HG02798 (cell line): ENCODE results near the gene L3MBTL1.

Experiments used
- ATAC-seq: cut with Tn5 transposase; IDR thresholded peaks from one replicate; pipeline ENCODE4 v1.9.1; 2021; ENCODE audit warnings: mild to moderate bottlenecking; ENCODE audit not compliant: unreplicated experiment, poor library complexity

The L3MBTL1 gene

DNA sequence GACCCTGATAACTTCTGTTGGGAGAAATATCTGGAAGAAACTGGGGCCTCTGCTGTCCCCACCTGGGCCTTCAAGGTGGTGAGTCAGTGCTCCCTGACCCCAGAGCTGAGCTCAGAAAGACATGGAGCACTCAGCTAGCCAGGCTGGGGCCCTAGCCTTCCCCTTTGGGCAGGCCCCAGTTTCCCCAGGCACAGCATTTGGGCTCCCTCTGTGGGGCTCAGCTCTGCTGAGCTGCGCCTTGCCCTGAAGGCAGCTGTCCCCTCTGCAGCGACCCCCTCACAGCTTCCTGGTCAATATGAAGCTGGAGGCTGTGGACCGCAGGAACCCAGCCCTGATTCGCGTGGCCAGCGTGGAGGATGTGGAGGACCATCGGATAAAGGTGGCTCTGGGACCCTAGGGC lies 26.5 kb downstream of the L3MBTL1 start:
- no peak for ATAC-seq

- ATAC-seq = no peak
Observed at GRCh38 chr20:43534791-43535350, 27.4 kb downstream of the L3MBTL1 start.

DNA sequence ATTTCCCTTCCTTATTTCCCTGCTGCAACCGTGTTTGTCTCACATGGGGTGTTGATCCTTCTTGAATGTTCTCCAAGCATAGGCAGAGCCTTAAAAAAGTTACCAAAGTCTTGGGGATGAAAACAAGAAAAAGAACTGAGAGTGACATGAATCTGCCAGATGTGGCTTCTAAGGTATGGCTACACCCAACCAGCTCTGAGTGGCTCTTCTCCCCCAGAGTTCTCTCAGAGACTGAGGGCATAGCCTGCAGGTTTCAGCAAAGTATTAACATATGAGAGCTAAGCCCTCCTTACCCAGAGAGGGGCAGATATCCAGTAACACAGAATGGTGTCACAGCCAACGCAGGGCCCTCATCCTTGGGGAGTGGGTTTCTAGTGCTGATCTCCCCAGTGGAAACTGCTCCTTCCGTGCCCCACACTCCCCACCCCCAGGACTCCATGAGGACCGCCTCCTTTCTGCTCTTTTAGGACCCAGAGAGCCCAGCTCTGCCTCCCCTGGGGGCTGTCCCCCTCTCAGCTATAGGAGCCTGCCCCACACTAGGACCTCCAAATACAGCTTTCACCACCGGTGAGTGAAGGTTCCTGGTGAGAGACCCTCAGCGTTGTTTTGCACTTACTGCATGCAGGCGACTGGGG lies 28.0 kb downstream of the L3MBTL1 start:
- ATAC-seq = no peak

GRCh38 chr20:43536041-43536816 lies 28.7 kb downstream of the L3MBTL1 start:
- no peak for ATAC-seq

DNA sequence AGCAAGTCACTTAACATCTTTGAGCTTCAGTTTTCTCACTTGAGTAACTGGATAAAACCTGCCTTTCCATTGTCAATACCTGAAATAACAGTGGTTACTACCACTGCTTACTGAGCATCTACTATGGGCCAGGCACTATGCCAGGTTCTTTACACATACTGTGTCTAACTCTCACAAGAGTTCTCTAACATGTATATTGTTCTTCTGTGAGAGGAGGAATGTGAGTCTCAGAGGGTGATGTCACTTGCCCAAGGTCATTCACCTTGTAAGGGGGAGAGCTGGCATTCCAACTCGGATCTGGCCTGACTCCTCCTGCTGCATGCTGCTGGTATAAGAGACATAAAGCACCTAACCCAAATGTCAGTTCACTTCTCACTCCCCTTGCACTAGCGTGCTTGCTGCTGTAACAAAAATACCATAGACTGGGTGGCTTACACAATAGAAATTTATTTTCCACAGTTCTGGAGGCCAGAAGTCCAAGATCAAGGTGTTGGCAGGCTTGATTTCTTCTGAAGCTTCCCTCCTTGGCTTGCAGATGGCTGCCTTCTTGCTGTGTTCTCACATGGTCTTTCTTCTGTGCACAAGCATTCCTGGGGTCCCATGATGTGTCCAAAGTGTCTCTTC lies 29.4 kb downstream of the L3MBTL1 start:
- no peak for ATAC-seq

GRCh38 chr20:43537921-43538877 lies 30.7 kb downstream of the L3MBTL1 start:
- no peak for ATAC-seq

- ATAC-seq = no peak
Observed at GRCh38 chr20:43538878-43539700, 31.6 kb downstream of the L3MBTL1 start.

DNA sequence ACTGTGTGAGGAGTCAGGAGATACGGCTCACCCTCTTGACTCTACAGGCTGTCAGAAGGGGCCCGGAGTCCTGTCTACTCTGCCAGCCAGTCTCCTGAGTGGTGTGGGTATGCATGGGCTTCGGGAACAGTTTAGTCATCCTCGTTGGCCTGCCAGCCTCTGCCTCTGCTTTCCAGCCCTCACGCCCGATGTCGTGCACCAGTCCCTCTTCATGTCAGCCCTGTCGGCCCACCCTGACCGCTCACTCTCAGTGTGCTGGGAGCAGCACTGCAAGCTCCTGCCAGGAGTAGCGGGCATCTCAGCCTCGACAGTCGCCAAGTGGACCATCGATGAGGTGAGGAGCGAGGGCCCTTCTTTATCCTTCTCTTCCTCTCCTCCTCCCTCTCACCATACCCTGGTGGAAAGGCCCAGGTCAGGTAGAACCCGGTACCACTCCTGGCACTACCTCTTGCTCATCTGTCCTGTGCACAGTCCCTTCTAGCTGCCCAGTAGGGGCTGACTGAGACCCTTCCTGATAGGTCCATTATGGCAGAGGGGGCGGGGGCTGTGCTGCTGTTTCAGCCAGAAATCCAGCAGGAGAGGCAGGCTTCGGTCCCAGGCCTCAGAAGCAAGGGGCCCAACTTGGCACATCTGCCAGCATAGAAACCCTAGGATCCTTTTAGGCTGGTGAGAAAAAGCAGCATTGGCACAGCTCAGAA lies 32.6 kb downstream of the L3MBTL1 start:
- no peak for ATAC-seq

- ATAC-seq = no peak
Observed at GRCh38 chr20:43540673-43541060, 33.2 kb downstream of the L3MBTL1 start.

- ATAC-seq = no peak
Observed at GRCh38 chr20:43541214-43541613, 33.7 kb downstream of the L3MBTL1 start.

DNA sequence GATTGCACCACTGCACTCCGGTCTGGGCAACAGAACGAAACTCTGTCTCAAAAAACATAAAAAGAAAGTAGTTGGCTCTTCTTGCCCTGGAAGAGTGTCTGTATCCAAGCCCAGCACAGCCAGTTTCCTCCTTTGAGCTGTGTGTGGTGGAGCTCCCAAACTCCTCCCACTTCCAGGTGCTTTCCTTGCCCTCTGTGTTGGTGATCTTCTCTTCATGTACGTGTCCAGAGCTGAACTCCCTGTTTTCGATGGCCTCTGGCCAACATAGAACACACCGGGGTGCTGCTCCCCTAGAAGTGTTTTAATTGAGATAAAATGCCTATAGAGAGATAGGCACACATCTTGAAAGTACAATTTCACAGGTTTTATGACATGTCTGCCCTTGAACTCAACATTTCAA lies 34.7 kb downstream of the L3MBTL1 start:
- no peak for ATAC-seq

DNA sequence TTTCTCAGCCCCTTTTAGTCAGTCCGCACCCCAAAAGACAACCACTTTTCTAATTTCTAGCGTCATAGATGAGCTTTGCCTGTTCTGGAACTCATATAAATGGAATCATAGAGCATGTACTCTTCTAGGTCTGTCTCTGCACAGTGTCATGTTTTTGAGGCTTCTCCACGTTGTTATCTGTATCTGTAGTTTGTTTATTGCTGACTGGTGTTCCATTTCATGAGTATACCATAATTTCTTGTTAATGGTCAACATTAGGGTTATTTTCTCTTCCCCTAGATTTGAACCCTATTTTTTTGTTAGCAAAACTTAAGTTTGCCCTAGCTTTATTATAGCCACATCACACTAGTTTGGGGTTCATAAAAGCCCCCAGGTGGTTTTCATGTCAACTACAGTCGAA lies 35.2 kb downstream of the L3MBTL1 start:
- no peak for ATAC-seq

- no peak for ATAC-seq
Observed at GRCh38 chr20:43543138-43543537, 35.6 kb downstream of the L3MBTL1 start.

DNA sequence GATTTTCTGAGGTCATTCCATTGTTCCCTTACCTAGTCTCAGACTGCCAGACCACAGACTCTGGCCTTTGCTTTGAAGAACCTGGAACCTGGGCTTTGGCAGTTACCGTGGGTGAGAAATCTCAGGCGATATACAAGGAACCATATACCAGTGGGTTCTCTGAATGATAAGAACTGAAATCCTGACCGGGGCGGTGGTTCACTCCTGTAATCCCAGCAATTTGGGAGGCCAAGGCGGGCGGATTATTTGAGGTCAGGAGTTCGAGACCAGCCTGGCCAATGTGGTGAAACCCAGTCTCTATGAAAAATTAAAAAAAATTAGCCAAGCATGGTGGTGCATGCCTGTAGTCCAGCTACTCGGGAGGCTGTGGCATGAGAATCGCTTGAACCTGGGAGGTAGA lies 37.0 kb downstream of the L3MBTL1 start:
- ATAC-seq = no peak

- ATAC-seq = no peak
Observed at GRCh38 chr20:43545837-43546578, 38.5 kb downstream of the L3MBTL1 start.

DNA sequence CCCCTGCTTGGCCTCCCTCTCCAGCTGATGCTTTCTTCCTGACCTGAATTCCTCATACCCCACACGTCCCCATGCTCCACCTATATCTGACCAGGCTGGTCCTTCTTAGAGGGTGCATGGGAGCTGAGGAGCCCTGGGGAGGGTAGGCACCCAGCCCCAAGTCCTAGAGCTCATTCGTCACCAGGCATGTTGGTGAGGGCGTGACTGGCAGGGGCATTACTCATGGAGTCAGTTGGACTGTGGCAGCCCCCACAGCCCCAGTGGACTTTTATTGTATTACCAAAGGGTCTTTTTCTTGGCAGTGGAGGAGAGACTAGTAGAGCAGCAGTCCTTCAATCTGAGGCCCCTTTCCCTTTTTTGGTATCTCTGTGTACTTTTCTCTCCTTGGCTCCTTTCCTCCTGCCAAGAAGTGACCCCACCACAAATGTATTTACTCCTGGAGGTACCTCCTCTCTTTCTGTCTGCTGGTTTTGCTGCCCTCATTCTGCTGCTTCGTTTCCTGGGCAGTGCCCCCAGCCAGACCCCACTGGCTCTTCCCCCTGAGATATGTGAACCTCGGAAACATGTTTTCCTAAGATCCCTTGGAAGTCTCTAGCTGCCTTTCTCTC lies 40.9 kb downstream of the L3MBTL1 start:
- no peak for ATAC-seq

- ATAC-seq = no peak
Observed at GRCh38 chr20:43549416-43550065, 42.0 kb downstream of the L3MBTL1 start.
